T follicular helper cell (primary cell): ENCODE results near the gene COA5.
"Not testable (repeated sequence)": the region's sequence is repeated elsewhere in the genome, so short reads cannot be mapped to it uniquely, and the experiment has no call there.

Source experiments
- DNase-seq: peaks from one replicate; pipeline ENCODE4 v3.0.0-alpha.2; 2020; ENCODE audit warnings: low read depth

COA5 gene

DNA sequence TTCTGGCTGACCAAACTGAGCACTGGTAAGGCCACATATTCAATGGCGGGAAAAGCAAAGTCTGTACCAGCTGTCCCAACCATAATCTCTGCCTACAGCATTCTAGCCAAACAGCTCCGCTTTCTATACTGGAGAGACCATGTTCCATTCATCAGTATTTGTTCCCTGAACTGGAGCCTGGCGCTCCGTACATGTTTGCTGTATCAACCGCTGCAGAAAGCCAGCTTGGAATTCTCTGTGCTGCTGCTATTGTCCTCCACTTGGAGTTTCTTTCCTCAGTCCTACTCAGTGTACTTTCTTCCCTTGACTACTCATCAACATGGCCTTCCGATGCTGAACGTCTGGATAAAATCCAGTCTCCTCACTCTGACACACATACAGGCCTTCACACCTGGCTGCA lies 1.9 kb downstream of the COA5 start:
- DNase-seq, result no peak

- DNase-seq, result no peak
Observed at GRCh38 chr2:98605076-98605475, 3.2 kb downstream of the COA5 start.

DNA sequence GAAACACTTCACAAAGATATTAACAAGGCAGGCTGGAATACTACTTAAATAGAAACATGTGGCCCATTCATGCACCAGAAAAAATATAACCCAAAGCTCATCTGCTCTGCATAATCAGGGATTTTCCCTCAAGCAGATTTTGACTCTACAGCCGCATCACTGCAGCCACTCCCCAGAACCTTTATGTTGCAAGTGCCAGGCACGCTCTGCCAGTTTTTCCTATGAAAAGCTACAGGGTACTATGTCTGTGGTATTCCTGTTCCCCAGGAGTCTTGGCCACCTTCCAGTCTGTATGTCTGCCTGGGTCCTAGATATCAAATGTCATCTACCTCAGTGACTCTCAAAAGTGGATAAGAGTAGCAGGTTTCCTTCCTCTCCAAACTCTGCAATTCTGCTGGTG lies 3.8 kb downstream of the COA5 start:
- DNase-seq, result no peak

DNA sequence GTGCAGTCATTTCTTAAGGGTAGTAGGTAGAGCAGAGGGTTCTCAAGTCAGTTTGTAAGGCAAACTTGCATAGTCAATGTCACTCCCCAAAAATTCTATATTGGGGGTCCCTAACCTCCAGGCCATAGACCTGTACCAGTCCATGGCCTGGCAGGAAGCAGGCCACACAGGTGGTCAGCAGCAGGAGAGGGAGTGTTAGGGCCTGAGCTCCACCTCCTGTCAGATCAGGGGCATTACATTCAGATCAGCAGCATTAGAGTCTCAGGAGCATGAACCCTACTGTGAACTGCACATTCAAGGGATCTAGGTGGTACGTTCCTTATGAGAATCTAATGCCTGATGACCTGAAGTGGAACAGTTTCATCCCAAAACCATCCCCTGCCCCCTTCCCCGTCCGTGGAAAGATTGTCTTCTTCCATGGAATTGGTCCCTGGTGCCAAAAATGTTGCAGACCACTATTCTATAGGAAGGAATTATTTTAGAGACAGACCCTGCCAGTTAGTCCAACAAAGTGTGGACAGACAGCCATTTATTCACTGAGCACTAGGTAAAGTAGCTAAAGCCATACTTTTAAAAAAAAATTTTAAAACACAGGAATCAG lies 6.7 kb downstream of the COA5 start:
- DNase-seq, result no peak

DNA sequence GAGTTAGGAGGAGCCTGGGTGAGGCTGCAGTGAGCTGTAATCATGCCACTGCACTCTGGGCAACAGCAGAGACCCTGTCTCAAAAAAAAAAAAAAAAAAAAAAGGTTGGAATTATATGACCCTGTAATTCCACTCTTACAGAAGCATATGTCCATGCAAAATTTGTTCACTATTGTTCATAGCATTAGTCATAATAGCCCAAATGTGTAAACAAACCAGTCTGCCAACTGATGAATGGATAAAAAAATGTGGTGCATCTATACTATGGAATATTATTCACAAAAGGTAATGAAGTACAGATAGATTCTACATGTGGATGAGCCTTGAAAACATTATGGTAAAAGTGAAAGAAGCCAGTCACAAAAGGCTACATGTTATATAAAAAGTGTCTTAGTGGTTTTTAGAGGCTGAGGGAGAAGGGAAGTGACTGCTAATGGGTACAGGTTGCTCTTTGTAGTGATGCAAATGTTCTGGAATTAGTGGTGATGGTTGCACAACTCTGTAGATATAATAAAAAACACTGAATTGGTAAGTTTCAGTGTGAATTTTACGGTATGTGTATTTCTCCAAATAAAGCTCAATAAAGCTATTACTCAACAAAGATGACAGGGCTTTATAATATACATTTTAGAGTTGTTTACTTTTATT lies 9.4 kb downstream of the COA5 start:
- no peak for DNase-seq

- not testable (repeated sequence) for DNase-seq
Observed at GRCh38 chr2:98594665-98595064, 13.6 kb downstream of the COA5 start.

DNA sequence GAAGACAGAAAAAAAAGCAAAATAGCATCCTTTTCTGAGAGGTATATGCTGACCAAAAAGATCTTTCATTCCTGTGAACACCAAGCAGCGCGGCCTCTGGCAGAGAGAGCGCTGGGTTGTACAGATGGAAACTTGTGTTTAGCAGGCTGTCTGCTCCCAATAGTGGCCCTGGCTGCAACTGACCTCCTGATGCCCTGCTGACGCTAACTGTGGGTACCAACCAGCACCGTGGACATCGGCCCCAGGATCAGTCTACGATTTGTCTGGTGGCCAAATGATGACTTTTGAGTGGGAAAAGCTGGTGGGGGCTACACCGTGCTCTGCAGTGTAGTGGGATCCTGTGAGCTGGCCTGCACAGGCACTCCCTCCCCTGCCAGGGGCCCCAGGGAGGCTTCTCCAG lies 15.7 kb downstream of the COA5 start:
- DNase-seq, result no peak

GRCh38 chr2:98589489-98589888 lies 18.8 kb downstream of the COA5 start:
- DNase-seq, result no peak

DNA sequence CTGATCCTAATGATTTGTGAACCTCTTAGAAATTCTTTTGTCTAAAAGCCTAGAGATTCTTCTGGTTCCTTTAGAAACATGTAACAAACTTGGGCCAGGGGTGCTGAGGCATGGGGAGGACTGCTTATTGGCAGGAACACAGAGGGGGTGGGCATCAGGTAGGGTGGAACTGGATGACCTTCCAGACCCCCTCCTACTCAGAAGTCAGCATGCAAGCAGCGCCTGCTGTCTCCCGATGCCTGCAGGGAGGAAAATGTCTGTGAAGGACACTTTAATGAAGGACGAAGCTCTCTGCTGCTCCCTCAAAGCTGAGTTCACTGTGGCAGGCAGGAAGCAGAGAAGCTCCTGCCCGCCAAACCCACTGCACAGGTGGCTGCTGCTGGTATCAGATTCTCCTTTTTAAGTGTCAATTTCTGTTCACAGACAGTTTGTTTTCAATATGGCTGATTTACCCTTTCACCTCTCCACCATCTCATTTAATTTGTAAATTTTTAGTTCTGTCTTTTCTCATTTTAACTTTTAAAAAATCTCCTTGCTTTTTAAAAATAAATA lies 19.4 kb downstream of the COA5 start:
- DNase-seq, result no peak

DNA sequence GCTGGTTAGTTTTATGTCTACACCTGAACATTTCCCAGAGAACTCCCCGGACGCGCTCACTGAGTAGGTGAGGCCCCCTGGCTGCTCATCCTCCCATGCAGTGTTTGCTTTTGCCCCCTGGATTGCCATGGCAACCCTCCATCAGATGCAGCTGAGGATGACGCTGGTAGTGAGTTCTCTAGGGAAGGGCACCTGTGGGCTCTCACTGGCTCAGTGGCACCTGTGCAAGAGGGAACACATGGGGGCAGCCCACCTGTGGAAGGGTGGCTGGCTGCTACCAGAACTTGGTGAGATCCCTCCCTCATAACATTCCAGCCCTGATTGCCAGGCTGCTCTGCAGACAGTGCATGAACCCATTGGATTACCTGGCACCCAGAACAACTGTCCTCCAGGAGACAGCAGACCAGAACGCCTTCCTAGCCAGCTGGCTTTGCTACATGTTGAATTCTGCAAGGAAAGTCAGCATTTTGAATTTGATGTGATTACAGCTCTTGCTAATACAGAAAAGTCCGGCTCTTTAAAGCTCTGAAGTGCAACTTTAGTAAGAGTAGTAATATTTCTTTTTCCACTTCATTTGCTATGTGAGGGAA lies 21.7 kb downstream of the COA5 start:
- no peak for DNase-seq

DNA sequence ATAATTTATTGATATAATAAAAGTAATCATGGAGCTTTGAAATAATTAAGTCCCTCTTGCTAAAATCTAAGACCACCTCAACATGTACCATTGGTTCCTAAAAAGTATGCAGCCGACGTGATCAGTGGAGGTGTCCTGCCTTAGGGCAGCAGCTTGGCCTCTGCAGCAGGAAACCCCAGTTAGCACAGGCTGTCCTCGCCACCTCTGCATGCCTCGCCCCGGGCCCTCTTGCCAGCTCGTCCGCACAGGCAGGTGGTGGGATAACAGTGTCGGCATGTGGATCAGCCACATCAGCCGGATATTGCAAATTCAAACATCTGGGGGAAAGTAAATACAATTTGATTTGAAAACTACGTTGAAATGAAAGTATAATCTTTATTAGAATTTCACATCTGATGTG lies 22.9 kb downstream of the COA5 start:
- DNase-seq, result no peak

DNA sequence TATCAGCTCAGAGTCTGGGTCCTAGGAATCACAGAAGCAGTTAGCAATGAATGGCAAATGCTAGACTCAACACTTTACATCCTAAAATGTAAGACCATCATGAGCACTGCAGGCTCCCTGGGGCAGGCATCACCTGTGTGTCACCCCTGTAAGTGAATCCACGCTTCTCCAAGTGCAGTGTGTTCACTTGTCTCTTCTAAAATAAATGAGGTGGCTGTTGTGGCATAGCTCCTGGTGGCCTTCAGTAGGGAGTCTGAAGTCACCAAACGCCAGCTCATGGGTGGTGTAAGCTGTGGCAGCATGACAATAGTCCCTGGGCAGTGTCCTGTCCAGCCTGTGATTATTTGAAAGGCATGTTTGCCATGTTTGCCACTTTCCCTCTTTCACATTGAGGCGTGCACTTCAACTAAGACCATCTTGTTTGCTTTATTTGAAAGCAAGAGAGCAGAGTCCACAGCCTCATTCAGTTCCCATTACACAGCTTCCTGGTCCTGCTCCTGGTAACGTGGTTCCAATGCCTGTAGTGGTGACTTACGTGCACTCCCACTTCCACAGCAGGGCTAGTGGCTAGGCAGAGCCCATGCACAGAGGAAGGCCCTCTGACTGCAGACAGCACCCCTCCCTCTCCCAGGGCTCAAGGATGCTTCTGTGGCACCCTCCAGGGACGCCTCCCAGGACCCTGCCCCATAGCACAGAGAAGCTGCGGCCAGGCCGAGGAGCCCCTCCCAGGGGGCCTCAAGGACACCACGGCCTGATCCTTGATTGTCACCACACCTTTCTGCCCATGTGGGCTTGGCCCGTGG lies 24.3 kb downstream of the COA5 start:
- no peak for DNase-seq

DNA sequence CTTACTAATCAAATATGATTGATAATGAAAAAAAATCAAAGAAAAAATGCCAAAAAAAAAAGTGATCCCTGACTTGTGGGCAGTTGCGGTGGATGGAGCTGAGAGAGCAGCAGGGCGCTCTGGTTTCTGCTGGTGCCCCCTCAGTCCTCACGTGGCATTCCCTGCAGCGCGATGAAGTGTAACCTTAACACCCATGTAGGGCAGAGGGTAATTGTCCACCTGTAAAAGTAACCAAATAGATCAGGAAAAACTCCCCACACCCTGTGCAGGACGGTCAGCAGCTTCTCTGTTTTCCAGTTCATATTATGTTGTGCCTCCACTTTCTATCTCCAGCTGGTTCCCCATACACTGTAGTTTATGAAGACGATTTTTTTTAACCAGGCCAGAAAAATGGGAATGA lies 25.0 kb downstream of the COA5 start:
- DNase-seq, result no peak

DNA sequence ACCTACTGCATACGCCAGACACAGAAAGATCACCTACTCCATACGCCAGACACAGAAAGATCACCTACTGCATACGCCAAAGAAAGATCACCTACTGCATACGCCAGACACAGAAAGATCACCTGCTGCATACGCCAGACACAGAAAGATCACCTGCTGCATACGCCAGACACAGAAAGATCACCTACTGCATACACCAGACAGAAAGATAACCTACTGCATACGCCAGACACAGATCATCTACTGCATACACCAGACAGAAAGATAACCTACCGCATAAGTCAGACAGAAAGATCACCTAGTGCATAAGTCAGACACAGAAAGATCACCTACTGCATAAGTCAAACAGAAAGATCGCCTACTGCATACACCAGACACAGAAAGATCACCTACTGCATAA lies 25.8 kb downstream of the COA5 start:
- no peak for DNase-seq

DNA sequence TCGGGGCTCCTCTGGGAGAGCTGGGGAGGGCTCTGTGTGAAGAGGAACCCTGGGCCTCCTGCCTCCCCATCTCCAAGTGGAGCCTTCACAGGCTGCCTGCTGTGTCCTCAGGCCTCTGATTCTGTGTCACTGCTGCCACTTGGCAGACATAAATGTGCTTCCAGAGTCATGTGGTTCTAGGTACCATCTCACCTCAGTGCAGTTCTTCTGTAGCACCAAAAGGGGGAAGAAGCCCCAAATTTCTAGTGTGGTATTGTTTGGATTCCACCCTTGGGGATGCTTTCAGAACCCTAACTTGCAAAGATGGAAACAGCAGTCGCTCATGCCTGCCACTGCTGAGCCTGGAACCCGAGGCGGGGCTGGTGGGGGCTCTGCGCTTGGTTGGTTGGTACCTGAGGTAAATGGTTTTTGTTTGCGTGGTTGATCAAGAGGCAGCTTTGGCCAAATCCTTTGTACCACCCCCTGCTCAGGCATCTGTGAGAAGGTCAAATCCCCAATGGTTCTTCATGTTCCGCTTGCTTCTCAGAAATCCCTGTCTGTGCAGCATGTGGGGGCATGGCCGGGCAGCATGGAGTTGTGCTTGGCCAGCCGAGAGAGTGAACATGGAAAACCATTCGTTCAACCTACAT lies 27.5 kb downstream of the COA5 start:
- DNase-seq, result no peak

- no peak for DNase-seq
Observed at GRCh38 chr2:98579926-98580325, 28.4 kb downstream of the COA5 start.

- no peak for DNase-seq
Observed at GRCh38 chr2:98578231-98578630, 30.1 kb downstream of the COA5 start.

DNA sequence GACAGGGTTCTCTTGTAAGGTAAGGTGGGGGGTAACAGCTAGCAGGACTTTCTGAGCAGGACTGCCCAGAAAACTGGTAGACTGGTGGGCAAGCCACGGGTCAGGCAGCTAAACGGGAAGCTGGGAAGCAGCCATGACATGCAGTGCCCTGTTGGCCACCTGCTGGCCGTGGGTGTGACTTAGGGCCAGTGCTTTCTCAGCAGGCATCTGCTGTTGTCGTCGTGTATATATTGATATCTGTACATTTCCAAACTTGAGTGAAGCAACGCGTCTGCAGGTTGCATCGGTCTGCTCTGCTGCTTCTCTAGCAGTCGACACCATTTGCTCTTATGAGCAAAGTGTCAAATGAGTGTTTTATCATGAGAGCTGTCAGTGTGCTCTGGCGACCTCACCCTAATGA lies 31.0 kb downstream of the COA5 start:
- DNase-seq, result no peak

GRCh38 chr2:98576666-98577312 lies 31.5 kb downstream of the COA5 start:
- no peak for DNase-seq

DNA sequence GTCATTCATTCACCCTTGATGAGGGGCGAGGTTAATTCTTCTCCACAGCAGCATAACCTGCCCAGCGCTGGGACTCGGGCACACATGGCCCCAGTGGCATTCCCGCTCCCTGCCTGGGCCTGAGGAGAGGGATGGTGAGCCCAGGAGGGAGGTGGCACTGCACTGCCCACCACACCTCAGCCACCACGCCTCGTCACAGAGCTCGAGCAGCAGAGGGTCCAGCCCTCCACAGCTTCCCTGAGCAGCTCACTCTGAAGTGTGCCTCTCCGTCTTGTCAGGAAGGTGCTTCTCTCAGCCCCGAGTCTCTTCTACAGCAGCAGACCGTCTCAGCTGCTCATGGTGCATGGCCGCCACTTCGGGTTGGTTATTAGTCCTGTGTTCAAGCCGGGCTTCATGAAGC lies 34.9 kb downstream of the COA5 start:
- no peak for DNase-seq

GRCh38 chr2:98572676-98573075 lies 35.6 kb downstream of the COA5 start:
- DNase-seq, result no peak

GRCh38 chr2:98572211-98572610 lies 36.1 kb downstream of the COA5 start:
- no peak for DNase-seq
